Naive thymus-derived CD4-positive, alpha-beta T cell (primary cell): ENCODE data around the gene DACH1. TPM values are rescaled to one million over a fixed set of nuclear protein-coding genes. Genes with fewer than 3 reads are reported as not detected.

ENCODE experiments used
- ATAC-seq: fragments of 150-1000 bp; cut with Tn5 transposase; 2 replicates; pipeline ENCODE4 v1.10.0; 2021; ENCODE audit warnings: mild to moderate bottlenecking, moderate library complexity
- CTCF ChIA-PET: fragments of 350-600 bp; sonication (Branson Sonifier 250); formaldehyde crosslinking; loops from one replicate; lab custom pipeline; 2021; ENCODE audit warnings: antibody characterized with exemption; lab: Charles Lee
- POLR2A ChIA-PET: fragments of 350-600 bp; sonication (Branson Sonifier 250); formaldehyde crosslinking; loops from one replicate; lab custom pipeline; 2021; ENCODE audit warnings: antibody characterized with exemption, inconsistent platforms; lab: Charles Lee
- DNase-seq, 9 donors: peaks; one replicate each; pipeline versions ENCODE4 v3.0.0 to v3.0.0-alpha.2; 2020 to 2022; ENCODE audit warnings: mixed read lengths in 1 of 9
- H3K27ac ChIP-seq: one replicate; pipeline ENCODE4 v1.7.0; 2013; ENCODE audit warnings: mild to moderate bottlenecking, low read depth, low read length, moderate library complexity
- H3K27me3 ChIP-seq, 2 donors: one replicate each; pipeline ENCODE4 v1.7.0; 2013; ENCODE audit warnings: low read length in 2 of 2, mild to moderate bottlenecking in 2 of 2, moderate library complexity in 2 of 2; ENCODE audit not compliant: control insufficient read depth in 2 of 2, insufficient read depth in 2 of 2
- H3K36me3 ChIP-seq, 3 experiments: 1 replicate in 2 of 3; 2 replicates in 1 of 3; pipeline ENCODE4 v1.7.0; 2013; ENCODE audit warnings: low read length in 3 of 3, mild to moderate bottlenecking in 3 of 3, moderate library complexity in 1 of 3; ENCODE audit not compliant: insufficient read depth in 3 of 3, control insufficient read depth in 2 of 3
- H3K4me1 ChIP-seq, 2 donors: one replicate each; pipeline ENCODE4 v1.7.0; 2013; ENCODE audit warnings: low read length in 2 of 2, mild to moderate bottlenecking in 2 of 2, moderate library complexity in 1 of 2; ENCODE audit not compliant: control insufficient read depth in 2 of 2, insufficient read depth in 2 of 2
- H3K4me3 ChIP-seq: 2 replicates; pipeline ENCODE4 v1.7.0; 2013; ENCODE audit warnings: mild to moderate bottlenecking, low read length
- H3K9me3 ChIP-seq, 3 experiments: 1 replicate in 2 of 3; 2 replicates in 1 of 3; pipeline ENCODE4 v1.7.0; 2013; ENCODE audit warnings: low read length in 3 of 3; ENCODE audit not compliant: control insufficient read depth in 2 of 3
- H3K27ac Mint-ChIP-seq, 9 donors: one replicate each; pipeline ENCODE4 v1.8.0; 2020 to 2022; ENCODE audit warnings: mixed read lengths in 9 of 9, mild to moderate bottlenecking in 8 of 9, moderate library complexity in 5 of 9, inconsistent platforms in 2 of 9
- H3K27me3 Mint-ChIP-seq, 5 donors: one replicate each; pipeline ENCODE4 v1.8.0; 2021 to 2022; ENCODE audit warnings: mixed read lengths in 5 of 5, mild to moderate bottlenecking in 1 of 5
- H3K36me3 Mint-ChIP-seq, 5 donors: one replicate each; pipeline ENCODE4 v1.8.0; 2020 to 2022; ENCODE audit warnings: mixed read lengths in 5 of 5, mild to moderate bottlenecking in 3 of 5, inconsistent platforms in 1 of 5
- H3K4me1 Mint-ChIP-seq, 7 donors: one replicate each; pipeline ENCODE4 v1.8.0; 2020 to 2022; ENCODE audit warnings: mixed read lengths in 7 of 7, mild to moderate bottlenecking in 3 of 7, inconsistent platforms in 1 of 7
- H3K4me3 Mint-ChIP-seq, 10 donors: one replicate each; pipeline ENCODE4 v1.8.0; 2020 to 2022; ENCODE audit warnings: mild to moderate bottlenecking in 10 of 10, mixed read lengths in 10 of 10, moderate library complexity in 6 of 10, inconsistent platforms in 2 of 10
- H3K9me3 Mint-ChIP-seq, 11 donors: one replicate each; pipeline ENCODE4 v1.8.0; 2020 to 2022; ENCODE audit warnings: mixed read lengths in 11 of 11, mild to moderate bottlenecking in 4 of 11, inconsistent platforms in 1 of 11, moderate library complexity in 1 of 11
- intact Hi-C, 2 donors: fragments of 100-400 bp; cut with micrococcal nuclease; formaldehyde crosslinking; loops; one replicate each; pipeline ENCODE4 v1.15.1; 2023
- polyA plus RNA-seq, 2 donors: library from polyadenylated mRNA; unstranded; fragments of 300-500 nt; fragmentation: Illumina TruSeq; gene quantifications; one replicate each; pipeline ENCODE4 v1.2.3, GENCODE V29; 2021
- total RNA-seq, 6 experiments: library from RNA in 5 of 6; stranded (reverse) in 5 of 6; gene quantifications; 1 replicate in 5 of 6; 2 replicates in 1 of 6; pipeline ENCODE4 v1.2.3 and lab custom pipeline; 2021 to 2026

The DACH1 gene
- total and polyA plus RNA-seq, 7 experiments from 2014 or later, result 0.20 to 1.7 (median 0.57) TPM; not detected in 1

DNA sequence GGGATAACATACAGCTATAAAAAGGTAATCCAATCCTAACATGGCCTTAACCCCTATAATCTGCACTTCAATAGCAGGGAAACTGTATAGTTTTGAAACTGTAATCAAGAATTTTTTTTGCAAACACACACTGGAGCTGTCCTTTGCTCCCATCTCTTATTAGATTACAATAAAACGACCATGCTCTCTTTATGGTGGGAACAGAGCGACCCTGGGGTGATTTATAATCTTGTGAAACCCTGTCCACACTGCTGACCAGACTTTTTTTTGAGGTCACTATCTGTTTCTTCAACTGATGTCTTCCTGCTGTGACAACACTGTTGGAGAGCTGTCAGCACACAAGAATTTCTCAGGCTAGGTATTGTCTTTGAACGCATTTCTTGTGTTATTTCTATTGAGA is 35.3 kb downstream of the DACH1 start:
- peaks cover 0 to 3% (median 0%) of the 10 kb centered on the region in 11 donors for H3K9me3 Mint-ChIP-seq
- DNase-seq (no peak), ATAC-seq (peak; percentile 12)
- H3K27me3 Mint-ChIP-seq, result peaks cover 0 to 2% (median 0%) of the 10 kb centered on the region in 5 donors
- no peak overlapping the region for H3K27ac Mint-ChIP-seq
- ChIA-PET CTCF (interaction anchor here (0.6 kb wide), 1 partner anchor 9 kb away, joined by 3 read pairs; no protein-coding TSS in a partner anchor), POLR2A (no interaction called here)
- no peaks in the 10 kb centered on the region for H3K27me3 ChIP-seq
- H3K36me3 Mint-ChIP-seq, result no peaks in the 10 kb centered on the region
- intact Hi-C loops, result no loop called here
- no peak overlapping the region for H3K4me3 Mint-ChIP-seq
- no peaks in the 10 kb centered on the region for H3K9me3 ChIP-seq
- H3K36me3 ChIP-seq, result no peaks in the 10 kb centered on the region
- peaks cover 0 to 27% (median 8%) of the 10 kb centered on the region in 7 donors for H3K4me1 Mint-ChIP-seq
- no peaks in the 10 kb centered on the region for H3K4me1 ChIP-seq
- H3K4me3 ChIP-seq, result no peak overlapping the region
- no peak overlapping the region for H3K27ac ChIP-seq

DNA sequence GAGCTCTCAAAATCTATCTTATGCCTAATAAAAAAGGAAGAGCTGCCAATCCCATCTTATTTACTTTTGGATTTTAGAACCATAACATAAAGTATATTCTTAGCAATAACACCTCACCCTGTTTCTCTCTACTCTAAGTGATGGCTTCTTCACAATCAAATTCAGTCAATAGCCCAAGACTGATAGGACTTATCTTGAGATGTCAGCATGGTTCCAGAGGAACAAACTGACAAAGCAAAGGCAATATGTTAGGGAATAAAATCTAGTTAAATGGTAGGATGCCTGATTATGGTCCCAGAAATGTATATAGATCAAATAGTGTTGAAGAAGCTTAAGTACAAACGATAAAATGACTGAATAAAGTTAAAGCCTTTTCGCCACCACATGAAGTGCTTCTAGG is 36.3 kb downstream of the DACH1 start:
- POLR2A ChIA-PET, result no interaction called here
- no peaks in the 10 kb centered on the region for H3K9me3 ChIP-seq
- Mint-ChIP-seq H3K4me3 (no peak overlapping the region), H3K36me3 (no peaks in the 10 kb centered on the region), H3K9me3 (peaks cover 0 to 4% (median 0%) of the 10 kb centered on the region in 11 donors), H3K27ac (no peak overlapping the region), H3K4me1 (peaks cover 0 to 27% (median 12%) of the 10 kb centered on the region in 7 donors), H3K27me3 (peaks cover 0 to 2% (median 0%) of the 10 kb centered on the region in 5 donors)
- ATAC-seq, result no peak
- no peaks in the 10 kb centered on the region for H3K27me3 ChIP-seq
- CTCF ChIA-PET, result no interaction called here
- H3K27ac ChIP-seq, result no peak overlapping the region
- no peaks in the 10 kb centered on the region for H3K4me1 ChIP-seq
- no peak for DNase-seq
- no peak overlapping the region for H3K4me3 ChIP-seq
- intact Hi-C loops, result no loop called here
- no peaks in the 10 kb centered on the region for H3K36me3 ChIP-seq

DNA sequence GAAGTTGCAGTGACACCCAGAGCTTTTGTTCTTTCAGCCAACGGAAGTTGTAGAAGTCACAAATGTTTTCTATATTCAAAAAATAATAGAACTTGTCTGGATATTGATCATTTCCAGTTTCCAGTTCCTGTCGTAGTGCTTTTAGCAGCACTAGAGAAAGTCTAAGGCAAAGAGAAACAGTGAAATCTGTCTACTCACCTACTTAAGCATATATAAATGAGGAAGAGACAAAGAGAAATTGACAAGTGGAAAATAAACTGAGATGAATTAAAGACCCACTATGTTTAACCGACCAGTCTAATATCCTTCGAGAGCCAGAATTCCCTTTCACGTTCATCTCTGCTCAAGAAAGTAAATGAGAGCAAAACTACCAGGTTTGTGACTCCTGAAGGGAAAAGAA is 36.7 kb downstream of the DACH1 start:
- Mint-ChIP-seq H3K4me1 (peaks cover 0 to 27% (median 12%) of the 10 kb centered on the region in 7 donors), H3K27ac (no peak overlapping the region), H3K27me3 (peaks cover 0 to 2% (median 0%) of the 10 kb centered on the region in 5 donors), H3K36me3 (no peaks in the 10 kb centered on the region), H3K4me3 (peak overlapping the region in 2 of 10 donors; percentile 4 to 10), H3K9me3 (peaks cover 0 to 4% (median 0%) of the 10 kb centered on the region in 11 donors)
- H3K9me3 ChIP-seq, result no peaks in the 10 kb centered on the region
- intact Hi-C loops, result no loop called here
- ChIA-PET POLR2A (no interaction called here), CTCF (no interaction called here)
- H3K36me3 ChIP-seq, result no peaks in the 10 kb centered on the region
- no peak overlapping the region for H3K27ac ChIP-seq
- ATAC-seq, result no peak
- H3K4me3 ChIP-seq, result no peak overlapping the region
- DNase-seq, result no peak
- no peaks in the 10 kb centered on the region for H3K4me1 ChIP-seq
- no peaks in the 10 kb centered on the region for H3K27me3 ChIP-seq

DNA sequence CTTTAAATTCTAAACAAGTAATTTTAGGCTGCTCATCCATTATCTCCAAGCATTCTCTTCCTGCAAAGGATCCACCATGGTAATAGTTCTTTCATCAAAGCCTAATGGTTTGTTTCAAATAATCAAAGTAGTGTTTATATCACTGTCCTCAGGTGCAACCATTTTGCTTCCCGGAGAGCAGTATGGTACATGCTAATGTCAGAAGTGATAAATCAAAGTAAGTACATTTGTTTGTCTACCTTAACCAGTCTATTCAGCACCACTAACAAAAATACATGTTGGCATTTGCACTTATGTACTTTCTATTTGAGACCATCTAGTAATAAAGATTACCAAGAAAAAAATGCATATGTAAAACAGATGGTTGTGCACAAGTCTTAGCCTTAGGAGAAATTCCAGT is 37.5 kb downstream of the DACH1 start:
- H3K9me3 ChIP-seq, result no peaks in the 10 kb centered on the region
- ATAC-seq (no peak), DNase-seq (no peak)
- ChIA-PET CTCF (no interaction called here), POLR2A (no interaction called here)
- H3K36me3 Mint-ChIP-seq, result no peaks in the 10 kb centered on the region
- no peaks in the 10 kb centered on the region for H3K27me3 ChIP-seq
- peaks cover 0 to 3% (median 0%) of the 10 kb centered on the region in 5 donors for H3K27me3 Mint-ChIP-seq
- H3K4me1 Mint-ChIP-seq, result peaks cover 0 to 27% (median 12%) of the 10 kb centered on the region in 7 donors
- H3K4me3 Mint-ChIP-seq, result no peak overlapping the region
- no peak overlapping the region for H3K4me3 ChIP-seq
- H3K4me1 ChIP-seq, result no peaks in the 10 kb centered on the region
- intact Hi-C loops, result no loop called here
- no peak overlapping the region for H3K27ac ChIP-seq
- peak overlapping the region in 1 of 9 donors; percentile 29 for H3K27ac Mint-ChIP-seq
- H3K36me3 ChIP-seq, result no peaks in the 10 kb centered on the region
- H3K9me3 Mint-ChIP-seq, result peaks cover 0 to 4% (median 0%) of the 10 kb centered on the region in 11 donors

DNA sequence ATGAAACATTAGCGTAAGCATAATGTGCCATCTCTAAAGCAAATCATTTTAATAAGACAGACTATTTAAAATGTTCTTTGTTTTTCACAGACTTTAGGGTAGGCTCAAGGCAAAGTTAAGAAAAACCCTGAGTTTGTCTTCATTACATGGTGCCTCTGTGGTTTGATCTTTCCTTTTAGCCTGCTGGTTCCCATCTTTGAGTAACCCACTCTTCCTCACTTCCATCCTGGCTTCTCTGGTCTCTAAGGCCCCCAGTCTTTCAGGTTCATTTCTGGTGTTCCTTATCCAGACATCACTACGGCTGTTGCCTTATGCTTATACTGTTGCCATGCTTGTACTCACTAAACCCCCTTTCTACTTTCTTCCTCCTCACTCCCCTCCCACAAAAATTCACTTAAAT is 38.4 kb downstream of the DACH1 start:
- no peak for ATAC-seq
- Mint-ChIP-seq H3K4me3 (peak overlapping the region in 5 of 10 donors; percentile 14 to 65 (median 32)), H3K36me3 (no peaks in the 10 kb centered on the region), H3K27ac (peak overlapping the region in 2 of 9 donors; percentile 51 to 56), H3K27me3 (peaks cover 0 to 4% (median 0%) of the 10 kb centered on the region in 5 donors), H3K9me3 (peaks cover 0 to 4% (median 0%) of the 10 kb centered on the region in 11 donors), H3K4me1 (peaks cover 0 to 27% (median 12%) of the 10 kb centered on the region in 7 donors)
- Histone ChIP-seq H3K36me3 (no peaks in the 10 kb centered on the region), H3K4me3 (no peak overlapping the region), H3K9me3 (no peaks in the 10 kb centered on the region), H3K27ac (no peak overlapping the region), H3K4me1 (no peaks in the 10 kb centered on the region), H3K27me3 (no peaks in the 10 kb centered on the region)
- no peak for DNase-seq
- POLR2A ChIA-PET, result no interaction called here
- intact Hi-C loops, result no loop called here
- CTCF ChIA-PET, result no interaction called here

DNA sequence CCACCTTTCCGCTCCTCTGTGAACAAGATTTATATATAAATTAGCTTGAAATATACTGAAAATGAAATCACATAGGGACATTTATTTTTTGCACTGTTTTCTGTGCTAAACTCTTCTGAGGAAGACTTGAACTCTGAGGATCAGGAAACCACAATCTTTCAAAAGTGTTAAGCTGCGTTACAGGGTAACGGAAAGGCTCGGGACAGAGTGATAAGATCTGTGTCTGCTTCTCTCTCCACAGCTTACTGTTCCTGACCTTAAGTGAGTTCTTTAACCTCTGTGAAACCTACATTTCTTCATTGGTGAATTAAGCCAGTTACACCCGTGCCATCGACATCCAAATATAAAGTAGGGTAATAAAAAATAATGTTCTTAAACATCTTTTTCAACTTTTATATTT is 38.9 kb downstream of the DACH1 start:
- Histone ChIP-seq H3K4me1 (no peaks in the 10 kb centered on the region), H3K4me3 (no peak overlapping the region), H3K27me3 (no peaks in the 10 kb centered on the region), H3K27ac (no peak overlapping the region), H3K9me3 (no peaks in the 10 kb centered on the region), H3K36me3 (no peaks in the 10 kb centered on the region)
- intact Hi-C loops, result no loop called here
- ChIA-PET POLR2A (no interaction called here), CTCF (no interaction called here)
- peaks cover 0 to 4% (median 0%) of the 10 kb centered on the region in 5 donors for H3K27me3 Mint-ChIP-seq
- H3K9me3 Mint-ChIP-seq, result peaks cover 0 to 4% (median 0%) of the 10 kb centered on the region in 11 donors
- ATAC-seq (peak; percentile 64), DNase-seq (peak in 3 of 9 donors; percentile 3 to 19 (median 8))
- peaks cover 0 to 27% (median 12%) of the 10 kb centered on the region in 7 donors for H3K4me1 Mint-ChIP-seq
- H3K27ac Mint-ChIP-seq, result peak overlapping the region in 1 of 9 donors; percentile 24
- H3K36me3 Mint-ChIP-seq, result no peaks in the 10 kb centered on the region
- peak overlapping the region in 7 of 10 donors; percentile 9 to 53 (median 29) for H3K4me3 Mint-ChIP-seq

DNA sequence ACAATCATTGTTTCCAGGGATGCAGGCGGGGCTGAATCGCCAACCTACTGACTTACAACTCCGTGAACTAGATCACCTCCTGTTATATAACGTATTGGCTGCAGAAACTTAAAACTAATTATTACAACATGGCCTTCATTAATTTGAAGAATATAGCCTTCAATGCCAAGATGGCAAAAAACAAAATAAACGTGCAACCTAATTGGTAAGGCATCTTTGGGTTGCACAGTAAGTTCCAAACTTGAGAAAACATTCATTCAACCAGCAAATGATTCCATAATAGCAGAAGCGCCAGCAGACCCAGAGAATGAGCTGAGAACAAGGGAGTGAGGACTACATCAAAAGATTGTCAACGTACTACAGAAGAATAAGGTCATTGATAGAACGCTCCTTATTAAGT is 39.8 kb downstream of the DACH1 start:
- H3K36me3 ChIP-seq, result no peaks in the 10 kb centered on the region
- H3K27me3 ChIP-seq, result no peaks in the 10 kb centered on the region
- no peak overlapping the region for H3K27ac Mint-ChIP-seq
- H3K4me3 ChIP-seq, result no peak overlapping the region
- H3K4me1 Mint-ChIP-seq, result peaks cover 0 to 27% (median 12%) of the 10 kb centered on the region in 7 donors
- intact Hi-C loops, result no loop called here
- peaks cover 0 to 4% (median 0%) of the 10 kb centered on the region in 5 donors for H3K27me3 Mint-ChIP-seq
- no peaks in the 10 kb centered on the region for H3K9me3 ChIP-seq
- CTCF ChIA-PET, result no interaction called here
- H3K36me3 Mint-ChIP-seq, result no peaks in the 10 kb centered on the region
- ATAC-seq, result no peak
- H3K9me3 Mint-ChIP-seq, result peaks cover 0 to 4% (median 0%) of the 10 kb centered on the region in 11 donors
- DNase-seq, result no peak
- H3K27ac ChIP-seq, result no peak overlapping the region
- H3K4me1 ChIP-seq, result no peaks in the 10 kb centered on the region
- POLR2A ChIA-PET, result interaction anchor here (0.6 kb wide), 1 partner anchor 533 kb away, joined by 6 read pairs; no protein-coding TSS in a partner anchor
- peak overlapping the region in 1 of 10 donors; percentile 21 for H3K4me3 Mint-ChIP-seq
